Measurements from ENCODE around the gene CLIC2.

CLIC2 gene

GRCh38 chrX:155263854-155264628 lies 70.4 kb downstream of the CLIC2 start, which contains the start of gene RAB39B:
Gene RAB39B (minus strand): TSS chrX:155264491. CDS start chrX:155264288, 203 bp downstream.
- in situ Hi-C loops (cut with MboI; ENCODE audit: low sequenced_read_pairs): no loop called here

DNA sequence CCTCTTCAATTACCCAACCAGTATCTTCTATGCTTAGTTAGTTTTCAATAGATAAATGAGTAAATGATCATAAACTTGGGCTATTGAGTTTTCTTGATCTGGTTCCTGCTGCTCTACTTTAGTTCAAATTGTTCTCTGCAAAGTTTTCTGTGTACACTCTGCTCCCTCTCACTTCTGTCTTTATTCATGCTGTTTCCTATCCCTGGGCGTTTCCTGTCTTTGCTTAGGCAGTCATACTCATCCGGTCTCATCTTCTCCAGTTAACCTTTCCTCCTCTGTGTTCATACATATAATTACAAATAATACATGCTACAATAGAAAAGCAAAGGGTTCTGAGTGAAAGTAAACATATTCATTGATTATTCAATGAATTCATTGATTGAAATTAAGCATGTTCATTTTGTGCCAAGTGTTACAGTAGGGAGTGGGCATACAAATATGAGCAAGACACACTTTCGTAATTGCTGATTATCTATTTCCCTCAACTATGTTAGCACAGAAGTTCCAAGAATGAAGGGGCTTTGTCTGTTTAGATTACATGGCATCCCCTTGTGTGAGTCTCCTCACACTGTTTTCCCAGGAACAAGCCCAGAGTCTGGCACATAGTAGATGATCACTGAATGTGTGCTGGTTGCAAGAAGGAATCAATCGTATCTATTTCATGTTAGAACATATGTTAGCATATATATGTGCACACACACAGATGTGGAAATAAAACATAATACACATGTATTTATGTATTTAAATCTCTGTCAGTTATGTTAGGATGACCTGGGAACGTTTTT lies 71.3 kb downstream of the CLIC2 start:
- in situ Hi-C loops (cut with MboI; ENCODE audit: low sequenced_read_pairs): no loop called here

DNA sequence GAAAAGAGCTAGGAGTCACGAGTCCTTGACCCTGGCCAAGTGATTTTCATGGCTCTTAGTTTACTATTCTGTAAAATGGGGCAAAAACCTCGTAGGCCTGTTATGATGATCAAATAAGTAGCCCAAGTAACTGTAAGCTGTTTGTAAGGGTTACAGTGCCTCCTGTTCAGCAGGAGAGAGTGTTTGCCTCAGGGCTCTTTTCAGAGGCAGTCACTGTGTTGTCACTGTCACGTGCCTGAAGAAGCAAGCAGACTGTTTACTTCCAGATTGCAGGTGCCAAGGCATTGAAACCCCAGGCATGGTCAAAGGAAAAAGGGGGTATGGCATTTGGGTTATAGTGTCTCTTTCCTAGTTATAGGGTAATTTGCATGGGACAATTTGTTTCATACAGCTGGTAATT lies 74.7 kb downstream of the CLIC2 start:
- in situ Hi-C loops (cut with MboI; ENCODE audit: low sequenced_read_pairs): no loop called here

DNA sequence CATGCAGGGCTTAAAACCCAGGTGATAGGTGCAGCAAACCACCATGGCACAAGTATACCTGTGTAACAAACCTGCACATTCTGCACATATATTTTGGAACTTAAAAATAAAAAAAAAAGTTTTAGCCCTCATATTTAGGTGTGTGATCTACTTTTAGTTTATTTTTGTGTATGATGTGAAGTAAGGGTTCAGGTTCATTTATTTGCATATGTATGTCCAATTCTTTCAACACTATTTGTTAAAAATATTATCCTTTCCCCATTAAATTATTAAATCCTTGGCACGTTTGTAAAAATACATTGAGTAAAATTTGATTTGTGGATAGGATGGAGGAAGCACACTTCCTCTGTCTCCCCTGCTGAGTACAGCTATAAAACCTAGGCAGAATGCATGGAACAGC lies 83.0 kb downstream of the CLIC2 start:
- in situ Hi-C loops (cut with MboI; ENCODE audit: low sequenced_read_pairs): no loop called here

DNA sequence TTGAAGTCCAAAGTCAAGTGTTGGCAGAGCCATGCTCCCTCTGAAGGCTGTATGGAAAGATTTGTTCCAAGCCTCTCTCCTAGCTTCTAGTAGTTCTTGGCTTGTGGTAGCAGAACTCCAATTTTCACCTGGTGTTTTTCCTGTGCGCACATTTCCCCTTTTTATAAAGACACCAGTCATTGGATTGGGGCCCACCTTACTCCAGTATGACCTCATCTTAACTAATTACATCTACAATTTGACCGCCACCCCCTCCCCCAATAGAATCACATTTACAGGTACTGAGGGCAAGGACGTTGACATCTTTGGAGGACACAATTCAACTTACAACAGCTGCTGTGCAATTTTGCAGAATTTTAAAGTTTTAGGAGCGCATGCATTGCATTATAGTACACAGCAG lies 86.9 kb downstream of the CLIC2 start:
- in situ Hi-C loops (cut with MboI; ENCODE audit: low sequenced_read_pairs): no loop called here

DNA sequence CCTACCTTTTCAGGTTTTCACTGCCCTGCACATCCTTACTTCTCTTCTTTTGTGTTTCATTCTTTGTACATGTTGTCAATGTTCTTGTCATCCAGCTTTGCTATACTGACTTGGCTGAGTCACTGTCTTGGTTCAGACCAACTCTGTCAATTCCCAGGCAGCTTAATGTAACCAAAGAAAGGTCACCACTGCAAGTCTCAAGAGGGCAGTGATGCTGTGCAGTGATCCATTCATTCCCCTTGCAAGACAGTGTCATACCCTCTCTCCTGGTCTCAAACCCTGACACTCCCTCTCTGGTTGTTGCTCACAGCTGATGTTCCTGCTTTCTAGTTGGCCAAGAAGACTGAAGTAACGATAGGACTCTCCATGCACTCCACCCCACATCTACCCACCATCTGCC lies 87.7 kb downstream of the CLIC2 start:
- in situ Hi-C loops (cut with MboI; ENCODE audit: low sequenced_read_pairs): no loop called here

DNA sequence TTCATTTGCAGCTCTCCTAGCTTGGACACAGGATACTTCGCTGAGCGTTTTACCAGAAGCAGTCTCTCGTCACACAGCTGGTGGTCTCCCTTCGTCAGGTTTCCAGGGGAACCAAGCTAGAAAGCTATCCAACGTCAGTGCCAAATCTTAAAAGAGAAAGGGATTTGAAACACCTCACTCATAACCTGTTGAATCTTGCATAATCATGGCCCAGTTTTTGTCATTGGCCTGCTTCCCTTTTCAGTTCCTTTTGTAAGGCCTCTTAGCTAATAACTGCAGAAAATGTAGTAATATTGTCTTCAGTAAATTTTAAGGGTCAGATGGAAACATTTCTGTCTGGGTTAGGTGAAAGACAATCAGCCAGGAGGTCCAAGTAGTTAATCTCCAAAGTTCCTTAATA lies 92.1 kb downstream of the CLIC2 start:
- in situ Hi-C loops (cut with MboI; ENCODE audit: low sequenced_read_pairs): no loop called here

GRCh38 chrX:155237719-155238118 lies 96.7 kb downstream of the CLIC2 start:
- in situ Hi-C loops (cut with MboI; ENCODE audit: low sequenced_read_pairs): no loop called here

DNA sequence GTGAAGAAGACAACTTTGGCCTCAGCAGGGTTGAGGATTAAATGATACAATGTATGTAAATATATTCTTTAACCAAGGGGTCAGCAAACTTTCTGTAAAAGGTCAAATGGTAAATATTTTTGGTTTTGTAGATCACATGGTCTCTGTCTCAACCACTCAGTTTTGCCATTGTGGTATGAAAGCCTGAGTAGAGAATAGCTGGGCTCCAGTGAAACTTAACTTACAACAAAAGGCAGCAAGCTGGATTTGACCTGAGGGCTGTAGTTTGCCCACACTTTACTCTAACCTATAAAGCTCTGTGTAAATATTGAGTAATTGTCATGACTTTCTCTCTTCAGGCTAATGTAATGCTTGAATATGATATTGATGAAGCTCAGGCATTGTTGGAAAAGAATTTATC lies 98.5 kb downstream of the CLIC2 start:
- in situ Hi-C loops (cut with MboI; ENCODE audit: low sequenced_read_pairs): no loop called here

DNA sequence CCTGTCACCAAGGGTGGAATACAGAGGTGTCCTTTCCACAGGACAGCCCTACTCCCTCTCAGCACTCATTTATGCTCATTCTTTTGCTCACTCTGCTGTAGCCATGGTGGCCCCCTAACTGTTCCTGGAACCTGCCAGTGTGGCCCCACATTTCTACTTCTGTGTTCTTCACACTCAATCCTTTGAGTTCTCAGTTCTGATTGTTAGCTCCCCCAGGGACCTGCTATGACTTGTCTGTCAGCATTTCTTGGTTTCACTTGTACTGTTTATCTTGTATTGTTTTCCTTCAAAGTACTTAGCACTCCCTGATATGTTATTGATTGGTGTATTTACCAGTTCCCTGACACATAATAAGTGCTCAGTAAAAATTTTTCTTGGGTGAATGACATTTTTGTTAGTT lies 103.3 kb downstream of the CLIC2 start:
- in situ Hi-C loops (cut with MboI; ENCODE audit: low sequenced_read_pairs): no loop called here
